Measurements from ENCODE around the gene TTC33. TPM values are rescaled to one million over a fixed set of nuclear protein-coding genes. Genes with fewer than 3 reads are reported as not detected.
"Not testable (repeated sequence)": the region's sequence is repeated elsewhere in the genome, so short reads cannot be mapped to it uniquely, and the experiment has no call there.

Gene TTC33
- total RNA-seq, 1 donor from 2014 or later, result 6.7 TPM

DNA sequence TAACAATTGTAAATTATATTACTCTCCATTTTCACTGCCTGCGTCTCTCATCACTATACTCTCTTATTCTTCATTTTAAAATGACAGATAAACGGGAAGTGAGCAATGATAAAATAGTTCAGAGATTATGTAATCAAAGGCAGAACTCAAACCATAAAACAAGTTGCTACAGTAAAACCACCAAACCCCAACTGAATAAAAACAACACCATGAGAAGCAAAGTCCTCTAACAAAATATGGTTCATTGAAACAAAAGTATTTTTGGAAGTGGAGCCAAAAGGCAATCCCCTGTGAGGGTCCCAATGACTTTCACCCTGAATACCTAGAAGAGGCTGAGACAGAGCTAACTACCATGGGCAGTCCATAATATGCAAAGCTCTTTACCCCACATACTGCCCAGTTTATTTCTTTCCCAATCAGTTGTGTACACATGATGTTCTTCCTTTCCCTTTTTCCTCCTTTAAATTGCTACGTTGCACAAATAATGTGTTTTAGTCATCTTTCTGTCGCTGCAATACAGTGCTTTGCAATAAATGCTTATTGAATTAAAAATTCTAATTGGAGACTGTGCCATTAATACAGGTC, 140.1 kb downstream of the TTC33 start:
- no peak for DNase-seq (ENCODE audit: extremely low read depth, low read depth, low spot score)

DNA sequence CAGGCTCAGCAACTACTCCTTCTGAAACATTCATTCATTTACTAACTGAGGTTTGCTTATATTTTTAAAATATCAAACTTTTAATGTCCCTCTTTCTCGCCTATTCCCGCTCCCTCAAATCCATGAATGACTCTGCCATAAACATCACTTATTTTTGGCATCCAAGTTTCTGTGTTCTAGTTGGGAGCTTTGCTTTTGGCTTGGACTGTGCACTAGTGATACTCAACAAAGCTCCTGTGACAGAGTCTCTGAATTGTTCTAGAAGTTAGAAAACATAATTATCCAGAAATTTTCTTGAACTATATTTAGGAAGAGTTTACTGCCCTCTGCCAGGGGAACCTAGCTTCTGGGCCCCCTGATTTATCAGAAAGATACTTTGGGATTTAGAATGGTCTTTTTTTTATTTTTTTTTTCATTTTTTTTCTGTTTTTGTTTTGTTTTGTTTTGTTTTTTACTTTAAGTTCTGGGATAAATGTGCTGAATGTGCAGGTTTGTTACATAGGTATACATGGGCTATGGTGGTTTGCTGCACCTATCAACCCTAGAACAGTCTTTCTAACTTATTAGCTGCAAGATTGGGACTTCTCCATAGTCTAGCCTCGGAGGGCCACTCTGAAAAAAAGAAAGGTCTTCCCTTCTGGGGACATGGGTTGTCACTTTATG, 140.7 kb downstream of the TTC33 start:
- no peak for DNase-seq (ENCODE audit: extremely low read depth, low read depth, low spot score)

DNA sequence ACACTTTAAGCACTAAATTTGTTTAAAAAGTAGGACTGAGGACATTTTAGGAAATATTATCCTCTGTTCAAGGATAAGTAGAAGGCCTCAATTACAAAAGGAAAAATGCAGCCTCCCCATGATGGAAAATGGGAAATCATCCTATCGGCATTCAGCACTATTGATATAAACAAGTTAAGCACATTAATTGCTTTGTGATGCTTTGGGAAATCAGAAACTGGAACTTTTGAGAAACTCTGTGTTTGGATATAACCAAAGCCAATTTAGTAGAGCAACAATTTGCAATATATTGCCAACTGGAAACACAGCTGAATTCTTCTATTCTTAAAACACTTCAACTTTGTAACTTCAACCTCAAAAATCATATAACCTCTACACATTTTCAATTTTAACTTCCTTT, 141.3 kb downstream of the TTC33 start:
- no peak for DNase-seq (ENCODE audit: extremely low read depth, low read depth, low spot score)

- DNase-seq (ENCODE audit: extremely low read depth, low read depth, low spot score), result no peak
These were observed 148.6 kb downstream of the TTC33 start for GRCh38 chr5:40607202-40607601.

GRCh38 chr5:40606077-40606765, 149.5 kb downstream of the TTC33 start:
- DNase-seq (ENCODE audit: extremely low read depth, low read depth, low spot score), result no peak

DNA sequence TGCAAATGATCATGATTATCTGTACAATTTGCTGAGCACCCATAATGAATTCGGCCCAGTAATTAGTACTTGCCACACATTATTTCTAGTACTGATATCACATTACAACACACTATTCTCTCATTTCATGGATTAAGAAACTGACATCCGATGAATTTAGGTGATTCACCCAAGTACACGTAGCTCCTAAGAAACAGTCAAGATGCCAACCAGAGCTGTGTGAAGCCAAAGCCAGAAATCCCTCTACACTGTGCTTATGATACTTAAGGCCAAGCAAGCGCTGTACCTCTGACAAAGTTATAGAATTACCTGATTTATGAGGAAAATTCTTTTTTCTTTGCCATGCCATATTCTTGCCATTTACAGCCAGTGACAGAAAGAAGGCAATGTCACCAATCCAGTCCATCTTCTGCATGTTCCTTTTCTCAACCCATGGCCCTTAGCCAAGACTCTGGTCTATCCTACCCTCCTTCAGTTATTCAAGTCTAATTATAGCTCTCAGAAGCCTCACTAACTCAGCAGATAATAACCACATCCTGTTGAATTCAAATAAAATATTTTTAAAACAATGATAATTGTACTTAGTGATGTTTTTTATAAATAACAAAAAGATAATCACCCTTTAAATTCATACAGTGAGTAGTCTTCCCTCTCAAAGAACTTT, 150.3 kb downstream of the TTC33 start:
- no peak for DNase-seq (ENCODE audit: extremely low read depth, low read depth, low spot score)

GRCh38 chr5:40603378-40603777, 152.4 kb downstream of the TTC33 start:
- DNase-seq (ENCODE audit: extremely low read depth, low read depth, low spot score), result no peak

DNA sequence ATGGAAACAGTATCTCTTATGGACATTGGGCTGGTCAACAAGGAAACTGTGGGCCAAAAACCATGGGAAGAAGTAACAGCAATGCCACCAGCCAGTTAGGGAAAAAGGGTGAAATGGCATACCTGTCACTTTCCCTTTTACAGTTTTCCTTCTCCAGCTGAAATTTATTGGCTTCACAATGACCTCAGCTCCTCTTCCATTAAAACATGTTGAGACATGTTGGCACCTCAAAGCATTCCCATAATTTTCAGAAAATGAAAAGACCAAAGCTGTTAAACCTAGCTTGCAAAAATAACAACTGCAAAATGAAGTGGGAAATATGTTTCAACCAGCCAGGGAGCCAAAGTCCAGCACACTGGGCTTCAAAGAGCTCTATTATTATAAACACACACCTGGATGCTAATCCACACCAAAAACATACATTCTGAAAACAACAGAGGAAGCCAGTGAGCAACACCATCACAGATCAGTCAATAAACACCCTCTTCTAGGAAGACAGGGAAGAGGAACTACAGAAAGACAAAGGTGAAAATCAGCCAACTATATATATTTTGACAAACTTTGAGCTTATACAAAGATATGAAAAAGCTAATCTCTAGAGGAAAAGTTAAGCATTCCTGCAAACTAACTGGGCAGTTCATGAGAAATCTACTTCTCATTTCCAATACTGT, 154.4 kb downstream of the TTC33 start:
- no peak for DNase-seq (ENCODE audit: extremely low read depth, low read depth, low spot score)

- no peak for DNase-seq (ENCODE audit: extremely low read depth, low read depth, low spot score)
These were observed 155.4 kb downstream of the TTC33 start for GRCh38 chr5:40600383-40600782.

GRCh38 chr5:40599676-40600075, 156.1 kb downstream of the TTC33 start:
- no peak for DNase-seq (ENCODE audit: extremely low read depth, low read depth, low spot score)

DNA sequence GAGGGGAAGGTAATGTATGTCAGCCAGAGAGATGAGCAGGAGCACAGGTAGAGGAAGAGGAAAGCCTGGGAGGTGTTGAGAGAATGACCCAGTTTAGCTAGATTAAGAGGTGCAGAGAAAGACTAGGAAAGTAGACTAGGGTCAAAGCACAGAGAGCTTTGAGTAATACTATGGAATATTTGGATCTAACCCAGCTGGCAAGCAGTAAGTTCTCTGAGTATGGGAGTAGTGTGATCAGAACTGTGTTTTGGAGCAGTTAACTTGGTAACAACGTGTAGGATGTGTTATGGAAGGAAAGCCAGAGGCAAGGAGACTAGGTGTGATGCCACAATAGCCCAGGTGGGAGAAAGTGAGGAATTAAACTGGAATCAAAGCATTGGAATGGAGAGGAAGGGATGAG, 160.9 kb downstream of the TTC33 start:
- DNase-seq (ENCODE audit: extremely low read depth, low read depth, low spot score), result no peak

DNA sequence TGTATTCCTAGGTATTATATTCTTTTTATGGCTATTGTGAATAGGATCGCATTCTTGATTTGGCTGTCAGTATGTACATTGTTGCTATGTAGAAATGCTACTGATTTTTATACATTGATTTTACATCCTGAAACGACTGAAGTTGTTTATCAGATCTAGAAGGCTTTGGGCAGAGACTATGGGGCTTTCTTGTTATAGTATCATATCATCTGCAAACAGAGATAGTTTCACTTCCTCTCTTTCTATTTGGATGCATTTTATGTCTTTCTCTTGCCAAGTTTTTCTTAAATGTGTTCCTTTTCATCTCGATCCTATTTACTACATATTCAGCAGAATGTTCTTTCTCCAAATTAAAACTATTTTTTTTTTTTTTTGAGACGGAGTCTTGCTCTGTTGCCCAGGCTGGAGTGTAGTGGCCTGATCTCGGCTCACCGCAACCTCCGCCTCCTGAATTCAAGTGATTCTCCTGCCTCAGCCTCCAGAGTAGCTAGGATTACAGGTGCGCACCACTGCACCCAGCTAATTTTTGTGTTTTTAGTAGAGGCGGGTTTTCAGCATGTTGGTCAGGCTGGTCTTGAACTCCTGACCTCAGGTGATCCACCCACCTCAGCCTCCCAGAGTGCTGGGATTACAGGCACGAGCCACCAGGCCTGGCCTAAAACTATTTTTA, 163.9 kb downstream of the TTC33 start:
- DNase-seq (ENCODE audit: extremely low read depth, low read depth, low spot score), result not testable (repeated sequence)

DNA sequence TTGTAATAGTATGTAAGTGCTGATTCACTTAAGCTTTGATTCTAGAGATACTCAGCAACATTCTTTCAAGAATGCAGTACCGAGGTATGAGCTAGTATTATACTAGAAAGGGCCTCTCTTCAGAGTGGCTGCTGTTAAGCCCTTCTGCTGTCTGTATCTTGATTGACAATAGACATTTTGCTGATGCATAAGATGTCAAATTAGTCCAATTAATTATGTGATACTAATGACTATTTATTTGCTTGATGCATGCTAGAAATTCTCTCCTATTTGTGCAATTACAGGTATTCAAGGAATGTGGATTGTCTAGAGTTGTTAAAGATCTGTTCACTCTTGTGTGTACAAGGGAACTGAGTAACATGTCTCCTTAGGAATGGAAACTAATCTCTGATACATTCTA, 168.4 kb downstream of the TTC33 start:
- DNase-seq (ENCODE audit: extremely low read depth, low read depth, low spot score), result no peak

GRCh38 chr5:40585537-40586267, 170.1 kb downstream of the TTC33 start:
- no peak for DNase-seq (ENCODE audit: extremely low read depth, low read depth, low spot score)

- DNase-seq (ENCODE audit: extremely low read depth, low read depth, low spot score), result no peak
These were observed 171.7 kb downstream of the TTC33 start for GRCh38 chr5:40584054-40584453.

- no peak for DNase-seq (ENCODE audit: extremely low read depth, low read depth, low spot score)
These were observed 177.0 kb downstream of the TTC33 start for GRCh38 chr5:40578501-40579451.

- no peak for DNase-seq (ENCODE audit: extremely low read depth, low read depth, low spot score)
These were observed 178.0 kb downstream of the TTC33 start for GRCh38 chr5:40577718-40578117.

DNA sequence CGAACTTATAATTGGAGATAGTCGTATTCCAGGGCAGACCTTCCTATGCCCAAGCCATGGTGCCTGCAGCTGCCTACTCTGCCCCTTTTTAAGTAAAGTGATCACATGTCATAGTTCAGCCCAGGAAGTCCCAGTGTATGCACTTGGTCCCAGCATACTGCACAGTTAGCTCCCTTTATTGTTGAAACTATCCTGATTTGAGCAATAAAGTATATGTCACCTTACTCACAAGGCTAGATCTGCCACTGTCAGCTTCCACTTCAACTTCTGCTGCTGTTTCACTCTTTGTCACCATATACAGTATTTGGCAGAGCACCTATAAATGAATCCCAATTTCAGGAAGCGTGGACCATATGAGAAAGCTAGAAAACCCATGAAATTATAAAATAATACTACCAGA, 179.8 kb downstream of the TTC33 start:
- no peak for DNase-seq (ENCODE audit: extremely low read depth, low read depth, low spot score)

GRCh38 chr5:40575411-40575810, 180.3 kb downstream of the TTC33 start:
- no peak for DNase-seq (ENCODE audit: extremely low read depth, low read depth, low spot score)
